Measurements from ENCODE around the gene AHI1.
A peak's percentile ranks its signal among the peaks of the same experiment; 100 is the strongest.

The AHI1 gene
- total RNA-seq = 6.5 to 62.8 (median 30.5) reads per million in 17 experiments

GRCh38 chr6:135497412-135498184, at the start of gene AHI1:
Gene AHI1, minus strand, starts transcription at chr6:135497740. Its CDS starts 5,503 bp downstream, at chr6:135492237.
- peak; percentile 97 to 98 (median 98) for DNase-seq

- no peak for DNase-seq
Measured at GRCh38 chr6:135546680-135547418, 49.3 kb upstream of the AHI1 start.

GRCh38 chr6:135546206-135546605, 48.7 kb upstream of the AHI1 start:
- DNase-seq = no peak

GRCh38 chr6:135540207-135540840, 42.8 kb upstream of the AHI1 start:
- no peak for DNase-seq

- peak in 2 of 4 experiments; percentile 15 to 46 for DNase-seq
Measured at GRCh38 chr6:135537741-135538301, 40.3 kb upstream of the AHI1 start.

- DNase-seq = peak; percentile 43 to 57 (median 52)
Measured at GRCh38 chr6:135535989-135536414, 38.5 kb upstream of the AHI1 start.

- DNase-seq = no peak
Measured at GRCh38 chr6:135534773-135535380, 37.3 kb upstream of the AHI1 start.

GRCh38 chr6:135532559-135532958, 35.0 kb upstream of the AHI1 start:
- peak in 1 of 4 experiments; percentile 5 for DNase-seq

- DNase-seq = no peak
Measured at GRCh38 chr6:135531954-135532490, 34.5 kb upstream of the AHI1 start.

GRCh38 chr6:135530113-135530512, 32.6 kb upstream of the AHI1 start:
- DNase-seq = no peak

GRCh38 chr6:135527960-135528249, 30.4 kb upstream of the AHI1 start:
- DNase-seq = no peak

GRCh38 chr6:135527116-135527959, 29.8 kb upstream of the AHI1 start:
- no peak for DNase-seq

- peak; percentile 39 to 67 (median 60) for DNase-seq
Measured at GRCh38 chr6:135525594-135525993, 28.1 kb upstream of the AHI1 start.

- DNase-seq = peak in 2 of 4 experiments; percentile 29 to 58
Measured at GRCh38 chr6:135522965-135523692, 25.6 kb upstream of the AHI1 start.

- no peak for DNase-seq
Measured at GRCh38 chr6:135521431-135521830, 23.9 kb upstream of the AHI1 start.

GRCh38 chr6:135520781-135521180, 23.2 kb upstream of the AHI1 start:
- no peak for DNase-seq

- no peak for DNase-seq
Measured at GRCh38 chr6:135519348-135519747, 21.8 kb upstream of the AHI1 start.

- no peak for DNase-seq
Measured at GRCh38 chr6:135517527-135517926, 20.0 kb upstream of the AHI1 start.

GRCh38 chr6:135514706-135515105, 17.2 kb upstream of the AHI1 start:
- no peak for DNase-seq

GRCh38 chr6:135506270-135506997, 8.9 kb upstream of the AHI1 start:
- peak; percentile 23 to 63 (median 44) for DNase-seq

Data from suppressor macrophage (primary cell).